NOMO-1 treated with dmso at 0.1 percent for 144 hours (cell line): ENCODE measurements around the gene SPATC1L.
"Not testable (repeated sequence)": the region's sequence is repeated elsewhere in the genome, so short reads cannot be mapped to it uniquely, and the experiment has no call there.

Source experiments
- DNase-seq: peaks from one replicate; lab custom pipeline; 2025; ENCODE audit not compliant: unreplicated experiment; lab: John Stamatoyannopoulos, UW

The SPATC1L gene

GRCh38 chr21:46183910-46184624, at the start of gene SPATC1L:
Gene SPATC1L, minus strand, starts transcription at chr21:46184459. Its CDS starts 1,643 bp downstream, at chr21:46182816.
- peak; percentile 18 for DNase-seq

GRCh38 chr21:46229923-46230260, 45.6 kb upstream of the SPATC1L start:
- DNase-seq, result no peak

- peak; percentile 55 for DNase-seq
Measured at GRCh38 chr21:46229133-46229922, 45.1 kb upstream of the SPATC1L start.

GRCh38 chr21:46228345-46229051, 44.2 kb upstream of the SPATC1L start, which contains the start of gene LSS:
Gene LSS, minus strand, starts transcription at chr21:46228774. Its CDS starts 29 bp downstream, at chr21:46228745.
- peak; percentile 95 for DNase-seq

- no peak for DNase-seq
Measured at GRCh38 chr21:46227811-46228344, 43.6 kb upstream of the SPATC1L start.

- no peak for DNase-seq
Measured at GRCh38 chr21:46226920-46227599, 42.8 kb upstream of the SPATC1L start.

GRCh38 chr21:46226146-46226545, 41.9 kb upstream of the SPATC1L start:
- no peak for DNase-seq

- not testable (repeated sequence) for DNase-seq
Measured at GRCh38 chr21:46223661-46224060, 39.4 kb upstream of the SPATC1L start.

- DNase-seq, result no peak
Measured at GRCh38 chr21:46223217-46223616, 39.0 kb upstream of the SPATC1L start.

GRCh38 chr21:46222436-46223116, 38.3 kb upstream of the SPATC1L start:
- DNase-seq, result no peak

- no peak for DNase-seq
Measured at GRCh38 chr21:46221664-46222435, 37.6 kb upstream of the SPATC1L start.

- no peak for DNase-seq
Measured at GRCh38 chr21:46220847-46221246, 36.6 kb upstream of the SPATC1L start.

- DNase-seq, result no peak
Measured at GRCh38 chr21:46220275-46220810, 36.1 kb upstream of the SPATC1L start.

GRCh38 chr21:46219591-46220239, 35.5 kb upstream of the SPATC1L start:
- DNase-seq, result no peak

GRCh38 chr21:46218906-46219590, 34.8 kb upstream of the SPATC1L start:
- DNase-seq, result no peak

- no peak for DNase-seq
Measured at GRCh38 chr21:46217511-46218196, 33.4 kb upstream of the SPATC1L start.

GRCh38 chr21:46216132-46216747, 32.0 kb upstream of the SPATC1L start:
- no peak for DNase-seq
